Mesenteric fat pad (tissue), 1 donor: ENCODE measurements around the gene ADAMTSL2. TPM values are rescaled to one million over a fixed set of nuclear protein-coding genes. Genes with fewer than 3 reads are reported as not detected.
"Not testable (repeated sequence)": the region's sequence is repeated elsewhere in the genome, so short reads cannot be mapped to it uniquely, and the experiment has no call there.

Experiments
- DNase-seq: peaks from one replicate; pipeline ENCODE4 v3.0.0-alpha.2; 2020; ENCODE audit warnings: low spot score
- total RNA-seq: library from RNA; stranded (reverse); fragmentation: NEBNext Ultra II Directional; extraction: Animal tissue kit (Norgen Biotek cat#: 25700); gene quantifications from one replicate; pipeline ENCODE4 v1.2.1, GENCODE V29; 2021
- donor health status: DM: yes; HTN: yes; CAD: no.

The ADAMTSL2 gene
- total RNA-seq, 1 donor from 2014 or later: 2.5 TPM

DNA sequence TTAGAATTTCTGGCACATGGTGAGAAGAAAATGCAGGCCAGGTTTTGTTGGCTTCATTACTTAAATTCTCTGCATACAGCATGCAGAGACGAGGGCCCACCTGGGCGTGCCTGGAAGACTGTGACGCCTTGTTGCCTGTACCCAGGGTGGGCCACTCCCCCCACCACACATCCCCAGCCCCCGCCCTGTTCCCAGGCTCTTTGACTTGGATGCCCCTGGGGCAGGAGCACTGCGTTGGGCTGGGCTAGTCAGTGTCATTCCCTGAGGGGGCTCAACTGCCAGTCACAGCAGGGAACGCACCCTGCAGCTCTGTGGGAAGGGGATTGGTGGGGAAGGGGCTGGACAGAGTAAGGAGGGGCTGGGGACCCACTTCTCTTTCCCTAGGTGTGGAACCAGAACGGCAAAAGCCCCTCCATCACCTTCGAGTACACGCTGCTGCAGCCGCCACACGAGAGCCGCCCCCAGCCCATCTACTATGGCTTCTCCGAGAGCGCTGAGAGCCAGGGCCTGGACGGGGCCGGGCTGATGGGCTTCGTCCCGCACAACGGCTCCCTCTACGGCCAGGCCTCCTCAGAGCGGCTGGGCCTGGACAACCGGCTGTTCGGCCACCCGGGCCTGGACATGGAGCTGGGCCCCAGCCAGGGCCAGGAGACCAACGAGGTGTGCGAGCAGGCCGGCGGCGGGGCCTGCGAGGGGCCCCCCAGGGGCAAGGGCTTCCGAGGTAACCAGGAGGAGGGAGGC lies 19.6 kb downstream of the ADAMTSL2 start:
- no peak for DNase-seq

GRCh38 chr9:133554729-133555128 lies 20.2 kb downstream of the ADAMTSL2 start:
- DNase-seq: no peak

GRCh38 chr9:133556354-133556753 lies 21.9 kb downstream of the ADAMTSL2 start:
- DNase-seq: no peak

DNA sequence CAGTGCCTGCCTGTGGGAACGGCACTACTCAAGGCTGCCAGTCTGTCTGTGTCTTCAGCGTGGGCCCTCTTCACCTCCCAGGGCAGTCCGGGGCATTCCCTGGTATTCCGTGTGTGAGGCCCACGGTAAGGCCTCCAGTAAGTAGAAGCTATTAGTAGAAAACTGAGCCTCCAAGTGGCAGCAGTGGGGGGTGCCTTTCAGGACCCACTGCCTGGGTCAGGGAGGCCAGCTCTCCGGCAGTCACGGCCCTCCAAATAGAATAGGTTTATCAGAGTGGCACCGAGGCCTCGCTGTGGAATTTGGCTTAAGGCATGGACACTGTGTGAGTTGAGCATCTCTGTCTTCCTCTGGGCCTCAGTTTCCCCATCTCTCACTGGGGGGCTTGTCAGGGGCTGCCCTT lies 23.1 kb downstream of the ADAMTSL2 start:
- DNase-seq: no peak

DNA sequence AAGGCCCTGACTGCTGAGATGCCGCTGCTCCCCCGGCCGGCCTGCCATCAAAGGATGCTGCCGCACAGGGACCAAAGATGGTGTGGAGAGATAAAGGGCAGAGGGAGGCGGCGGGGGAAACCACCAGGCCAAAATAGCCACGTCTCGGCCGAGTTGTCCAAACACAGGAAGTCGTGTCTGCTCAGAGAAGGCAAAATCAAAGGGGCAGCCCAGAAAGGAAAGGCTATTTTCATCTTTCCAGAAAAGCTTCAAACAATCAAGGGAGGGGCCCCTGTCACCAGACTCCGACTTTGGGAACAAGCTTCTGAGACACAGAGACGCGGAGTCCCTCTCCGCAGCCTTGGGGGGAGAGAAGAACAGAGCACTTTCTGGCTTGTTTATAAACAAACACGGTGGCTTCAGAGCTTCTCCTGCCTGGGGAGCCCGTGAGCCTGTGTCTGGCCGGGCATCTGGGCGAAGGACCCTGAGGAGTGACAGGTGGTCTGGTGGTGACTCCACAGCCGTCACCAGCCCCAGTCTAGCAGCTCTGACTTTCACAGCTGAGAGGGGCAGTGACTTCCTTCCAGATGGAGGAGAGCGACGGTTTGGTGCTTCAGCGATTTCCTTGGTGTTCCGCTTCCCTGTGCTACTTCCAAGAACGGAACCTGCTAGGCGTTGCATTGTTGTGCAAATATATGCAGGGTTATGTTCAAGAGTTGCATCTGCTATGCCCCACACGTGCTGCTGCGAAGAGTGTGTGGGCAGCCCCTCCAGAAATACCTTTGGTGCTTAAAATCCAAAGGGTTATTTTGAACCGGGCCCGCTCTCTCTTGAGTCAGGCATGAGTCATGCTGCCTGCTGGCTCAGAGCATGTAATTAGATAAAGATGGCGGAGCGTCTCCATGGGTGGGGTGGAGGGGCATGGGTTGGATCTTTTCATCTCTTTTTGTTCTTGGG lies 24.0 kb downstream of the ADAMTSL2 start:
- DNase-seq: no peak

DNA sequence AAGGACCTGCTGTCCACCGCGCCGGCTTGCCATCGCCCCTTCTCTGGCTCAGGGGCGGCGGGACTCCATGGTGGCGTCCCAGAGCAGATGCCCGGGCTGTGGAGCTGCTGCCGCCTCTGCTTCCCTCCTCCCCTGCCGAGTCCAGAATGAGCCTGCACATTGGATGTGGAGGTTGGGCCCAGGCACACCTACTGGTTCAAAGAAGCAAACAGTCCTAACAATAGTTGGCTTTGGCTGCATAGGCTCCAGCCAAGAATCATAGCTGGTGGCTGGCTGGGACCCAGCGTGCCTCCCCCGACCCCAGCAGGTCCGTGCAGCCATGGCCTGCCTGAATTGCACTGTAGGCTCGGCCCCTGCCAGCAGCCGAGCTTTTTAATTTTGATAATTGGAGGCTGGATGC lies 25.8 kb downstream of the ADAMTSL2 start:
- DNase-seq: no peak

GRCh38 chr9:133560944-133561343 lies 26.4 kb downstream of the ADAMTSL2 start:
- DNase-seq: no peak

DNA sequence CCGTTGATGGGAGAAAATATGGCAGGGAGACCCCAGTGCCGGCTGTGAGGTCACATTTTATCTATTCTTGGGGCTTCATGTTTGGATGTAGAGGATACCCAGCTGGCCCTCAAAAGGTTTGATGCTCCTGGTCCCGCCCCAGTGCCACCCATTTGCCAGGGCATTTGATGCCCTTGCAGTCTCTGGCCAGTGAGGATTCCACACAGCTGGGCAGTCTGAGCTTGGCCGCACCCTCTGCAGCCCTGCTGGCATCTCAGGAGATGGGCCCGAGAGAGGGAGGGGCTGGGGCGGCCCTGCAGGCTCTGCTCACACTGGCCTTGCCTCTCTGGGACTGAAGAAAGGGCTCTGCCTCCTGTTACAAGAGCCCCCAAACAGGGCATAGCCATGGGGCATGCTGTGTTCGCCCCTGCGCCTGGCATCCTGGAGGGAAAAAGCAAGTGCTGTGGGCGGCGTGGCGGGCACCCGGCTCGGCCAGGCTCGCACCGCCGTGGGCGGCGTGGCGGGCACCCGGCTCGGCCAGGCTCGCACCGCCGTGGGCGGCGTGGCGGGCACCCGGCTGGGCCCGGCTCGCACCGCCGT lies 27.6 kb downstream of the ADAMTSL2 start:
- DNase-seq: no peak

- DNase-seq: no peak
Observed at GRCh38 chr9:133562611-133563290, 28.2 kb downstream of the ADAMTSL2 start.

GRCh38 chr9:133563291-133563796 lies 28.8 kb downstream of the ADAMTSL2 start:
- DNase-seq: no peak

DNA sequence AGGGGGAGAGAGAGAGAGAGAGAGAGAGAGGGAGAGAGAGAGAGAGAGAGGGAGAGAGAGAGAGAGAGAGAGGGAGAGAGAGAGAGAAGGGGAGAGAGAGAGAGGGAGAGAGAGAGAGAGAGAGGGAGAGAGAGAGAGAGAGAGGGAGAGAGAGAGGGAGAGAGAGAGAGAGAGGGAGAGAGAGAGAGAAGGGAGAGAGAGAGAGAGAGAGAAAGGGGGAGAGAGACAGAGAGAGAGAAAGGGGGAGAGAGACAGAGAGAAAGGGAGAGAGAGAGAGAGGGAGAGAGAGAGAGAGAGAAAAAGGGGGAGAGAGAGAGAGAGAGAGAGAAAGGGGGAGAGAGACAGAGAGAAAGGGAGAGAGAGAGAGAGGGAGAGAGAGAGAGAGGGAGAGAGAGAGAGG lies 29.3 kb downstream of the ADAMTSL2 start:
- DNase-seq: not testable (repeated sequence)

DNA sequence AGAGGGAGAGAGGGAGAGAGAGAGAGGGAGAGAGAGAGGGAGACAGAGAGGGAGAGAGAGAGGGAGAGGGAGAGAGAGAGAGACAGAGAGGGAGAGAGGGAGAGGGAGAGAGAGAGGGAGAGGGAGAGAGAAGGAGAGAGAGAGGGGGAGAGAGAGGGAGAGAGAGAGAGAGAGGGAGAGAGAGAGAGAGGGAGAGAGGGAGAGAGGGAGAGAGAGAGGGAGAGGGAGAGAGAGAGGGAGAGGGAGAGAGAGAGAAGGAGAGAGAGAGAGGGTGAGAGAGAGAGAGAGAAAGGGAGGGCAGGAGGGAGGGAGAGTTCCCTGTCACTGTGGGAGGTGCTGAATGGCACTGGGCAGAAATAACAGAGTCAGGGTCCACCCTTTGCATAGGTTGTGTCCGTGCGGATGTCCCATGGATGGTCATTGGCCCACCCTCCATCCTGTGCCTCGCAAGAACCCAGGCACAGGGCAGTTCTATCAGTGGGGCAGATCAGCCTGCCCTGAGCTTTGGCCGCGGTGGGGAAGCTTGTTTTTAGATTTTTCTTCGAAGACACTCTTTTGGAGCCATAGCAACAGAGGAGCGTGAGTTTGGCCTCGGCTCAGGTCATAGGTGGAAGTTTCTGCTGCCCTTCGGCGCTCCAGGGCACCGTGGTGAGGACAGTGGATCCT lies 30.1 kb downstream of the ADAMTSL2 start:
- no peak for DNase-seq

- DNase-seq: no peak
Observed at GRCh38 chr9:133566382-133566781, 31.9 kb downstream of the ADAMTSL2 start.

GRCh38 chr9:133566817-133567216 lies 32.3 kb downstream of the ADAMTSL2 start:
- no peak for DNase-seq

- DNase-seq: no peak
Observed at GRCh38 chr9:133568186-133568585, 33.7 kb downstream of the ADAMTSL2 start.

GRCh38 chr9:133569121-133569785 lies 34.7 kb downstream of the ADAMTSL2 start:
- DNase-seq: no peak

DNA sequence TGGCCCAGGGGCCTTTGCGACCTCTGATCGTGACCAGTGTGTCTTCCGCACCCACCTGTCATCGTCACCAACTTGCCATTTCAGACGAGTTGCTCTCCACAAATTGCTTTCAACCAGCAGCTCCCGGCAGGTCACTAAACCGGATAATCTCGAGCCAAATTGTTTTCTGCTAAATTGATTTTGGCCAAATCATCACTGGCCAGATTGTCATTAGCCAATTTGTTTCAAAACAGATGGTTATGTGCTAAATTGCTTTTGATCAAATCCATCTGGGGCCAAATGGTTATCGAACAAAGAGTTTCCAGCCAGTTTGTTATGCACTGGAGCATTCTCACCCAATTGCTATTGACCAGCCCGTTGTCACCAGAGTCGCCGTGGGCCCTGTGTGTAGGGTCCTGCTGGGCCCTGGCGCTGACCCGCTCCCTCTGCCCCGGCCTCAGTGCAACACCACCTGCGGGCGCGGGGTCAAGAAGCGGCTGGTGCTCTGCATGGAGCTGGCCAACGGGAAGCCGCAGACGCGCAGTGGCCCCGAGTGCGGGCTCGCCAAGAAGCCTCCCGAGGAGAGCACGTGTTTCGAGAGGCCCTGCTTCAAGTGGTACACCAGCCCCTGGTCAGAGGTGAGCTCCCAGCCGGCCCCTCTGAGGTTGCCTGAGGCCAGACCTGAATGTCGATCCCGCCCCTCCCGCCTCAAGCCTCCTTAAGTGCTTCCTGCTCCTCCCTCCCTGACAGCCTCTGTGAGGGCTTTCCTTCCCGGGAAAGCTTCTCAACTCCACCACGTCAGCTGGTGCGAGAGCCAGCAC lies 35.6 kb downstream of the ADAMTSL2 start:
- DNase-seq: no peak

GRCh38 chr9:133570691-133571080 lies 36.2 kb downstream of the ADAMTSL2 start:
- DNase-seq: no peak

DNA sequence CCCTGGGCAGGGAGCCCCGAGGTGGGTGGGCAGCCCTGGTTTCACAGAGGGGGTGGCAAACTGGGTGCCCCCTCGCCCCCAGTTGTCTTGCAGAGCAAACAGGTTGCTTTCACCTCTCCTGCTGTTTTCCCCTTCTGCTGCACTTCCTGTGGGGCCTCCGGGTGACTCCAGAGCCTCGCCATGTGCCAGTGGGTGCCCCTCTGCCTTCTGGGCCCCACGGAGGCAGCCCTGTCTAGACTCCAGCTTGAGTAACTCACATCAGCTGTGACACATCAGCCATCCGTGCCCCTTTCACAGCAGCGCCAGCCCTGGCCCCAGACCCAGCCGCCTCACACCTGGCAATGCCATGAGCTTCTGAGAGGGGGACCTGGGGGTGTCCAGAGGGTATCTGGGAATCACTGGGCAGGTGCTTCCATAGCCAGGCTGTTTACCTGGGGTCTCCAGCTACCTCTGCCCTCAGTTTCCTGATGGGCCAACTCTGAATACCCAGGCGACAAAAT lies 36.9 kb downstream of the ADAMTSL2 start:
- DNase-seq: no peak
